B cell (primary cell): ENCODE measurements around the gene PPM1G.

Experiments
- EZH2 ChIP-seq: IDR thresholded peaks from 2 replicates; pipeline ENCODE4 v1.6.1; 2012; ENCODE audit warnings: borderline replicate concordance, low read depth, mild to moderate bottlenecking, moderate library complexity, low read length; ENCODE audit not compliant: insufficient read depth, poor library complexity, severe bottlenecking
- TF ChIP-seq, protein P1 (sequence below): fragments of 200-600 bp; IDR thresholded peaks from one replicate; pipeline ENCODE4 v1.8.0; 2022; ENCODE audit warnings: antibody characterized with exemption, mild to moderate bottlenecking

DNA sequence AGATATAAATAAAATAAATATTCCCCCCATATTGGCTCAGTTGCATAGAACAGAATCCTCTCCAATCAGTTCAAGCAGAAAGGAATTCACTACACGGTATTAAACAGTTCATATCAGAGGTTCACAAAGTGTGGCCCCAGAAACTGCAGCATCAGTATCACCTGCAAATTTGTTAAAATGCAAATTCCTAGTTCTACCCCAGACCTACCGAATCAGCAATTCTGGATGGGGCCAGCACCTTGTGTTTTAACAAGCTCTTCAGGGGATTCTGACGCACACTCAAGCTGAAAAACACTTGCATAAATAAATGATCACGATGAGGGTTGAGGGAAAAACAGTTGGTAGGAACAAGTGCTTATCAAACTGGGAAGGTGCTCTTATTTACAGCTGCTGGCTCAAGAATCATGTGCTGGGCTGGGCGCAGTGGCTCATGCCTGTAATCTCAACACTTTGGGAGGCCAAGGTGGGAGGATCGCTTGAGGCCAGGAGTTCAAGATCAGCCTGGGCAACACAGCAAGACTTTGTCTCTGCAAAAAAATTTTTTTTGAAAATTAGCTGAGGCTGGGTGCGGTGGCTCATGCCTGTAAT is 59.2 kb downstream of the PPM1G start:
- TF ChIP-seq, protein P1, sequence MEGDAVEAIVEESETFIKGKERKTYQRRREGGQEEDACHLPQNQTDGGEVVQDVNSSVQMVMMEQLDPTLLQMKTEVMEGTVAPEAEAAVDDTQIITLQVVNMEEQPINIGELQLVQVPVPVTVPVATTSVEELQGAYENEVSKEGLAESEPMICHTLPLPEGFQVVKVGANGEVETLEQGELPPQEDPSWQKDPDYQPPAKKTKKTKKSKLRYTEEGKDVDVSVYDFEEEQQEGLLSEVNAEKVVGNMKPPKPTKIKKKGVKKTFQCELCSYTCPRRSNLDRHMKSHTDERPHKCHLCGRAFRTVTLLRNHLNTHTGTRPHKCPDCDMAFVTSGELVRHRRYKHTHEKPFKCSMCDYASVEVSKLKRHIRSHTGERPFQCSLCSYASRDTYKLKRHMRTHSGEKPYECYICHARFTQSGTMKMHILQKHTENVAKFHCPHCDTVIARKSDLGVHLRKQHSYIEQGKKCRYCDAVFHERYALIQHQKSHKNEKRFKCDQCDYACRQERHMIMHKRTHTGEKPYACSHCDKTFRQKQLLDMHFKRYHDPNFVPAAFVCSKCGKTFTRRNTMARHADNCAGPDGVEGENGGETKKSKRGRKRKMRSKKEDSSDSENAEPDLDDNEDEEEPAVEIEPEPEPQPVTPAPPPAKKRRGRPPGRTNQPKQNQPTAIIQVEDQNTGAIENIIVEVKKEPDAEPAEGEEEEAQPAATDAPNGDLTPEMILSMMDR, result no peak
- no peak for TF ChIP-seq EZH2
